ENCODE measurements around the gene OSTM1.
"Not testable (repeated sequence)": the region's sequence is repeated elsewhere in the genome, so short reads cannot be mapped to it uniquely, and the experiment has no call there.

Gene OSTM1

DNA sequence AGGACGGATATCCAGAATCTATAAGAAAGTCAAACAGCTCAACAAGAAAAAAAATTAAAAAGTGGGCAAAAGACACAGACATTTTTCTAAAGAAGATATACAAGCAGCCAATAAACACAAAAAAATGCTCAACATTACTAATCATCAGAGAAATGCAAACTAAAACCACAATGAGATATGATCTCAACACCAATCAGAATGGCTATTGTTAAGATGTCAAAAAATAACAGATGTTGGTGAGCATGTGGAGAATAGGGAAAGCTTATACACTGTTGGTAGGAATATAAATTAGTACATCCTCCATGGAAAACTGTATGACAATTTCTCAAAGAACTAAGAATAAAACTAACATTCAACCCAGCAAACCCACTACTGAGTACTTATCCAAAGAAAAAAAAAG is 23.3 kb upstream of the OSTM1 start:
- no peak for DNase-seq

DNA sequence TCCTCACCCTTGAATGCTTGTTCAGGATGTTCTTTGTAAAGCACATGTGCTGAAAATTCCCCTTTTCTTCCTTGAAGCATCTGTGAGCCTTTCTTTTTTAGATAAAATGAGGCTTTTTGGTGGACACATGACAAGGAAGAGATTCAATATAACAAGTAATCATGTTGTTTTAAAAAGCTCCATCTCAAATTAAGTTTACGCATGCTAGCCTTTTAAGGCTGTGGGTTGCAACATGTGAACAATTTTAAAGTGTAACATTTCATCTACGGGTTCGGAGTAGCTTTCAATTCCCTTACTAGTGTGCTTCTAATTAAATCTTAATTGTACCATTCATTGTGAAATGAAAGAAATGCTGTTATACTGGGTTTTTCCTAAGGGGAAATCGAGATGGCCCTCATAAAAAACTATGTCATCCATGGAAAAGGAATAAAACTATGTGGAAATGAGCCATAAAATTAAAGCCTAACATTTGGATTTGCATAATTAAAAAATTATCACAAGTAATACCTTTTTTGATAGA is 19.3 kb upstream of the OSTM1 start:
- no peak for DNase-seq

DNA sequence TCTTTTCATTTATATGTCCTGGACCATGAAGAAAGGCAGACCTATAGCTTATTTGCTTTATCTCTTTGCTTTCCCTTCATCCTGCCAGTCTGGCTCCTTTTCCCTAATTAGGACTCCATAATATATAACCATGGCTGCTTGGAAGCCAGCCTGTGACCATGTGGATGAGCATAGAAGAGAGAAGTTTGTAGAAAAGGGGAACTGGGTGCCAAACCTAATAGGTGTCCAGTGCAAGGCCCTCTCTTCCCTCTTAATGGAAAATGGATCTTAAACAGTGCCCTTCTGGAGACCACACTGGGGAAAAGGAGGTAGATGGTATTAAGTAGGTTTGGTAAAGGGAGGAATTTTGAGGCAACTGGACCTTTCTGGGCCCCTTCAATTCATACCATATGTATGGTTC is 16.7 kb upstream of the OSTM1 start:
- no peak for DNase-seq

DNA sequence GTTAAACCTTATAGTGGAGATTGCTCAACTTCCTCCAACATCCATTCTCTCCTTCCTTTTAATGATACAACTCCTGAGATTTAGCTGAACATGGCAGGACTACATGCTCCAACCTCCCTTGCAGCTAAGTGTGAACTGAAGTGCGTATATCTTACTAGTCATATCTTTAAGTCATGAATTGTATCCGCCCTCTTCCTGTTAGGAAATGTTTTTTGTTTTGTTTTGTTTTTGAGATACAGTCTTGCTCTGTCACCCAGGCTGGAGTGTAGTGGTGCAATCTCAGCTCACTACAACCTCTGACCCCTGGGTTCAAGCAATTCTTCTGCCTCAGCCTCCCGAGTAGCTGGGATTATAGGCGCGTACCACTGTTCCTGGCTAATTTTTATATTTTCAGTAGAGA is 8.8 kb upstream of the OSTM1 start:
- no peak for DNase-seq

DNA sequence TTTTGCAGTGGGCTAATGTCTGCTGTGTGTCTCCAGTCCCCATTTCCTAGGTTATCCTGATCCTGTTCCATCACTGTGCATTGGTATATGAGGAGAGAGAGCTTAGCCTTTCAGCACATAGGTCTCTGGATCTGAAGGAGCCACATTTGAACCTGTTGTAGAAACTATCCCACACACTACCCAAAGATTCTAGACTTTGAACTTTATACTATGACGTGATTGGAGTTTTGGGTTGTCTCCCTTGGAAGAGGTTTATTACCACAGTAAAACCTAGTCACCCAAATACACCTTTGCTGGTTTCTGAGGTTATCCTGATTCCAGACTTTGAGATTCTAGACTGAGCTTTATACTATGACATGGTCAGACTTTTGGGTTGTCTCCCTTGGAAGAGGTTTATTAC is 8.0 kb upstream of the OSTM1 start:
- no peak for DNase-seq

DNA sequence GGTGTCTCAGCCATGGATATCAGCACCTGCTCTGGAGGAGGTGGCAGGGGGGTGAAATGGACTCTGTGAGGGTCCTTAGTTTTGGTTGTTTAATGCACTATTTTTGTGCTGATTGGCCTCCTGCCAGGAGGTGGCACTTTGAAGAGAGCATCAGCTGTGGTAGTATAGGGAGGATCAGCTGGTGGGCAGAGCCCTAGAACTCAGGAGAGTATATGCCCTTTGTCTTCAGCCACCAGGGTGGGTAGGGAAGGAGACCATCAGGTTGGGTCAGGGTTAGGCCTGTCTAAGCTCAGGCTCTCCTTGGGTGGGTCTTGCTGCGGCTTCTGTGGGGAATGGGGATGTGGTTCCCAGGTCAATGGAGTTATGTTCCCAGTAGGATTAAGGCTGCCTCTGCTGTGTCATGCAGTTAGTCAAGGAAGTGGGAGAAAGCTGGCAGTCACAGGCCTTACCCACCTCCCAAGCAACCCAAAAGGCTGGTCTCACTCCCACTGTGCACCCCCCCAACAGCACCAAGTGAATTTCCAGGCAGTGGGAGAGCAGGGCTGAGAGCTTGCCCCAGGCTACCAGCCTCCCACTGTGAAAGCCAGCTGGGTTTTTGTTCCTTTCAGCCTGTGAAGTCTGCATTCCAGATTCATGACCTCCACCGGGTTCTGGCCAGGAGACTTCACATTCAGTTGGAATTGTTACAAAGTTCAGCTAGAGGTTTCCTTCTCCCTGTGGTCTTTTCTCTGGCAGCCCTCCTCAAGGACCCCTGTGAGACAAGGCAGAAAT is 5.7 kb upstream of the OSTM1 start:
- DNase-seq: no peak

DNA sequence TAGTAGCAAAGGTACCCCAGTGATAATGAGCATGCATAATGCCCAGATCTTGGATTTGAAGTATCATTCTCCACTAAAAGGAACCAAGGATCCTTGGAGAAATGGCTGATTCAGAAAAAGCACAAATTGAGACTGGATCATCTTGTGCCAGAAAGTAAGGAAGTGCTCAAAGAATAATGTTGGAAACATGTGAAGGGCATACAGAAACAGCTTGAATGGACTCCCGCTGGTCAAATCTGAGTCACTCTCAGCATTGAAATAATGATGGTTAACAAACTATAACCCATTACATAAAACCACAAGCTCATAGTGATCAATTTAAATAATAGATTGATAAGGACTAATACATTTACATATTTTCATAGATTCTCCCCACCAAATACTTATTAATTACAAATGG is 3.6 kb upstream of the OSTM1 start:
- no peak for DNase-seq

DNA sequence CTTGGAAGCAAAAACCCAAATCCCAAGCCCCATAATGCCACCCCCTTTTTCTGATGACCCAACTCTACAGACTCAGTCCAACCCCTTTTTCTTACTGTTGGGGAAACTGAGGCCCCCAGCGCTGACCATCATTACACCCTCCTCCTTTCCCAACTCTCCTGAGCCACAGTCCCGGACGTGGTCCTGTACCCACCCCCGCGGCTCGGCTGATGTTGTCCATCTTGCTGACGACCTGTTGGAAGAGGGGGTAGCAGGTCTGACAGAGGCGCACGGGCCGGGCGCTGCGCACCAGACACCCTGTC is 533 bp downstream of the OSTM1 start:
- DNase-seq: no peak

DNA sequence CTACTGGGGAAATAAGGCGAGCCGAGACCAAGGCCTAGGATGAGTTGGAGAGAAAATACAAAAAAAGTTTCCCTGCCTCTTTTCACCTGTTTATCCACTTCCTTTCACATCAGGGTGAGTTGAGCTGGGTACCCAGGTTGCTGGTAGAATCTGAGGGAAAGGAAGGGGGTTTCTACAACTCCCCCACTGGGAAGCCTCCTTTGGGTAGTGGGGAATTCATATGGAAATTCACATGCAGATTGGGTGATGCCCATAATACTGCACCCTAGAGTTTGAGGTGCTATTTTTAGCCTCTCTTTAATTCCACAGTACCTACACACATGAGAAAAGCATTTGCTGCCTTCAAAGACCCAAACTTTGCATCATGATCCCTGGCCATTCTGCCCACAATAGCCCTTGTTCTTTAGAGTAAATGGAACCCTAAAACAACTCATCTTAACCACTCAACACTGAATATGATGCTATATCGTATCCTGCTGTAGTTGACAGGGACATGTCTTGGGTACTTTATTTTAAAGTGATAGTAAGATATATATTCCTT is 2.7 kb downstream of the OSTM1 start:
- no peak for DNase-seq

DNA sequence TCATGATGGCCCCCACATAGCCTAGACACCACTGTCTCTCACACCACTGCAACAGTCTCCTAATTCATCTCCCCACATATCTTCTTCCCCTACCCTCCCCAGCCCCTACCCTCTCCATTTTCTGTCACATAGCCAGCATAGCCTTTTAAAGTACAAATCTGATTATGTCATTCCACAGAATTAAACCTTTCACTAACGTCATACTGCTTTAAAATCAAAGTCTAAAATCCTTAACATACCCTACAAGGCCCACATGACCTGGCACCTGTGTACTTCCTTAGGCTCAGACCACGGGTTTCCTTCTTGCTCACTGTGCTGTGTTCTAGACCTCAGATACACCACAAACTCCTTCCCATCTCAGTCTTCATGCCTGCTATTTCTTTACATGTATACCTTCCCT is 5.9 kb downstream of the OSTM1 start:
- no peak for DNase-seq

DNA sequence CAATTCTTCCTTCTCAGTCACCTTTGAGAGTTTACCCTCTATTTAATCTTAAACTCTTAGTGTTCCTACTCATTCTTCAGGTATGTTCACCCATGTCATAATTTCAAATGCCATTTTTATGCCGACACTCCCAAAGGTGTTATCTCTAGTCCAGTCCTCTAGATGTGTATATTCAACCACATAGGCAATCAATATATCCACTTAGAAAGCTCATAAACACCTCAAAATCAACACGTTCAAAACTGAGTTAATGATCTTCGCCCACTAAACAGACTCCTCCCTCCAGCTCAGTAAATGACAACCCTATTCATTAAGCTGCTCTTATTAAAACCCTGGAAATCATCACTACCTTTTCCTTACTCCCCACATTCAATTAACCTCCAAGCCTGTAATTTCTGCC is 6.4 kb downstream of the OSTM1 start:
- DNase-seq: no peak

DNA sequence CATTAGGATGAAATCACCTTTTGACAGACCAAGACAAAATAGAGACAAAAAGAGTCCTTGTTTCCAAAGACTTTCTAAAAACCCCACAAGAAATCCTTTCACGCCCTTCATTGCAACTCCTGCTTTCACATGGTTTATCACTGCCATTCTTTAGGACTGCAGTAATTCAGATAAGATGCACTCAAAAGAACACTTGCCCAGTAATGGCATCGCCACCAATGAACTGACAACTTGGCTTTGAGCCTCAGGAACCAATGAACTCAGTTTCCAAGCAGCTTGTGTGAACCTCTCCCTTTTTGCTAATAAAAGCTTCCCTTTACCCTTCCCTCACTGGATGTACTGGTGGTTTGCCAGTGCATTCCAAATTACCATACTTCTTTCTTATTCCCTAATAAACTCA is 21.8 kb downstream of the OSTM1 start:
- no peak for DNase-seq

DNA sequence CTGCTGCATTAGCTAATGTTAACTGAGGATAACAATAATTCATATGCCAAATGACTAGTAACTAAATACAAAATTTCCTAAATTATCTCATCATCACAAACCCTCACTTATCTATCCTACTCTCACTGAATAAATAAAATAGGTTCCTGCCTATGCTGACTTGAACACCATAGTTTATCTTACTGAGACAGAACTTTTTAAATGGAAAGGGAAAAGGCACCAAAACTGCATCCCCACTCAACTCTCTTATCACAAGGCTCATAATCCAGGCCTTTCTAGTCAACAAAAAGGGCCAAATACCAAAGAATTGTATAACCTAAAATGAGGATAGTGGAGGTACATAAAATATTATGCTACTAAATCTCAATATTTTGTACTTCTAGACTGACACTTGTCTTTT is 23.1 kb downstream of the OSTM1 start:
- no peak for DNase-seq

DNA sequence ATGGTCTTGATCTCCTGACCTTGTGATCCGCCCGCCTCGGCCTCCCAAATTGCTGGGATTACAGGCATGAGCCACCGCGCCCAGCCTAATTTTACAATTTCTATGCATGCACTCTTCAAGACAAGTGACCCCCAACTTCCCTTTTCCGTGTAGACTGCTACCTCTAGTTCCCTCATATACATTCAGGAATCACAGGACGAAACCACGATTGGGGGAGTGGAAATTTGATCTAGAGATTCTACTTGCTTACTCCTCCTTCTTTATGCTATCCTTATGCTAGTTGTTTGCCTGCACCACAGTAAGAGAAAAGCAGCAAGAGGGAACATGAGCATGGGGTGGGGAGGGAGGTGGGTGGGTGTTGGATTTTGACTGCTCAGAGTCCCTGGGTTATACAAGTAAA is 34.9 kb downstream of the OSTM1 start:
- DNase-seq: no peak

DNA sequence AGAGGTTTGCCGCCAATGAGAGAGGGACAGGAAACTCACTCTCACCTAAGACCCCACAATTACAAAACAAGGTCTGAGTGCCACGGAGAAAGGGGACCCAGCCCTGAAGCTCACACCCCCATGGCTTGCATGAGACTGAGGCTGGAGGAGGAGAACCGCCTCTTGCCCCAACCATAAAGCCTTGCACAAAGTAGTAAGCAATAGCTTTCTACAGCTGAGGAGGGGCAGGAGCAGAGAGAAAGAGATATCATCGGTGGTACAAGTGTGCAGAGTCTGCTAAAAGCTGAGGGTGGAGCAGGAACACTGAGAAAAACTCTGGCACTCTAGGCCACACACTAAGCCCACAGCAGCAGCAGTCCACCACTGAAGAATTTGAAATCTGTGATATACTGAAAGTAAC is 37.7 kb downstream of the OSTM1 start:
- DNase-seq: no peak

DNA sequence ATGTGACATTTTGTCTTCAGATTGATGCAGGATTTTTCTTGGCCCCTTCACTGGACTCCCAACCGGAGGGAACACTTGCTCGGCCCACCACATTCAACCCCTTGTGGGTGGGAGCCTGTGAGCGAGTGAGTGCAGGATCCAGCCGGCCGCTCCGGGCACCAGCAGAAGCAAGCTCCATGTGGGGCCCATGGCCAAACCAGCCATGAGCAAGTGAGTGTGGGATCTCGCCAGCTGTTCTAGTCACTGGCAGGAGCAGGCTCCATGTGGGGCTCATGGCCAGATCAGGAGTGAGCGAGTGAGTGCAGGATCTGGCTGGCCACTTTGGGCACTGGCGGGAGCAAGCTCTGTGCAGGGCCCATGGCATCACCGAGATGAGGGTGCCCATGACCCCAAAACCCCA is 42.6 kb downstream of the OSTM1 start:
- DNase-seq: no peak

DNA sequence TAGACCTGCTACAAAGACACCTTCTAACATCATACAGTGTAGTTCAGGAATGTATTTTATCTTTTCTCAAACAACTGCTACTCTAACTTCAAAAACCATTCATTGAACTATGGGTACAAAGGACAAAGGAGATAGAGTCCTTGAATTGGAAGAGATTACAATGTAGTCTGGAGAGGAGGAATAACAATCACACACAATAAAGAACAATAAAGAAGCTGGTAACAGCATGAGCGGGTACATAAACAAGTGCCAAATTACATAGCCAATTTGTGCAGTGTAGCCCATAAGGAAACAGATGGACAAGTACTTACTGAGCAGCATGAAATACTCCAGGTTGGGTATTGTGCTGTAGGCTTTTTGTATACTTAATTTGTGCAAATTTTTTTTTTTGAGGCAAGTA is 44.3 kb downstream of the OSTM1 start:
- DNase-seq: no peak

DNA sequence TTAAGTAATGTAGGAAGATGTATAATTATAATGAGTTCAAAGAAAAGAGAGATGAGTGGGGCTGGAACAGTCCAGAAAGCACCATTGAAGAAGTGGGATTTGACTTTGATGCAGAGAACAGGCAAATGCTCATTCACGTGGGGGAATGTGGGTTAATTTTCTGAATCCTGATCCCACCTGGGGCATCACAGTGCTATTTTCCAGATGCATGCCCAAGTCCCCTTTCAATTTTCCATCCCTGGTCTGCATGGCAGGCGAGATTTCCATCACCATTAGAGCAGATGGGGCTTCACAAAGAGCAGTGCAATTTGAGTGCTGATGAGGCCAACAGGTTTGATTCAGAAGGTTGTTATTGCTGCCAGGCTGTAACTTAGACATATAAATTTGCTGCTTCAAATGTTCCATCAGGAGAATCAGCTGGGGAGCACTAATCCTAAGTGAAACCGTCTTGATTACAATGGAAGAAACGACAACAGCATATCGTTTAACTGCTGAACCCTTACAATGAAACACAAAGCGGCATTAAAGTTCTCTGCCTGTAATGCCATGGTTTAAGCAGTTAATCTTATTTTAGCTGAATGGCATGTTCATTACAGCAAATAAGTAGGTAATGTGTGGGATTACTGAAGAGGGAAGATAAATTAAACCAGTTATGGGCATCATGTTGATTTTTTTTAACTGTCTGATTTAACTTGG is 45.2 kb downstream of the OSTM1 start:
- peak; percentile 17 for DNase-seq

DNA sequence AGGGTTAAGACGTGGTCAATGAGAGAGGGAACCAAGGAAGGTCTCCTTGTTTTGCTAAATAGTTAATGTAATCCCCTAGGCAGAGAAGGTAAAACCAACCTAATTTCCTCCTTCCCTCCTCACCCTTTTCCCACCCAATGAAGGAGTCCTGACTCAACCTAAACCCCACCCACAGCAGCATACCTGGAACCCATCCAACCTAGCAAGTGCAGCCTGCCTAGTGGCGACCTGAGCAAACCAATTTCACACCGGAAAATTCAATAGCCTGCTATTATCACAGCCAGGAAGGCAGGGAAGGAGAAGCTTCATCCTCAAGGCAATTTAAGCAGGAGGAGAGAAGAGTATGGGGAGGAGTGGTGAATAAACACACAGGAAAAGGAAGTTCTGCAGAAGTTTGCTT is 46.9 kb downstream of the OSTM1 start:
- DNase-seq: no peak

DNA sequence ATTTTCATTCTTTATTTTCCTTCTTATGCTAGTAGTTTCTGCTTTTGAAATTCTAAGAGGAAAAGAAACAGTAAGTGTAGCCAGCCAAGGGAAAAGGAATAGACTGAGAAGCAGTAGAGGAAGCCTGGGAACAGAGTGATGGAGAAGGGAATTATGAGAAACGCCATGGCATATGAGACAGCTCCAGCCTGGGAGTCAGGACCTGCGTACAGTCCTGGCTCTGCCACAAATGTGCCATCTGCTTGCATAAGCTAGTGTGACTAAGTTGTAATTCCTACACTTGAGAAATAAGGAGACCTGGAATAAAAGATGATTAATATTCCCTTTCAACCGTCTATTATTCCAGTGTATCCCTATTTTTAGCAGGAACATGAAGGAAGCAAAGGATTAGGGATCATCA is 47.5 kb downstream of the OSTM1 start:
- no peak for DNase-seq

DNA sequence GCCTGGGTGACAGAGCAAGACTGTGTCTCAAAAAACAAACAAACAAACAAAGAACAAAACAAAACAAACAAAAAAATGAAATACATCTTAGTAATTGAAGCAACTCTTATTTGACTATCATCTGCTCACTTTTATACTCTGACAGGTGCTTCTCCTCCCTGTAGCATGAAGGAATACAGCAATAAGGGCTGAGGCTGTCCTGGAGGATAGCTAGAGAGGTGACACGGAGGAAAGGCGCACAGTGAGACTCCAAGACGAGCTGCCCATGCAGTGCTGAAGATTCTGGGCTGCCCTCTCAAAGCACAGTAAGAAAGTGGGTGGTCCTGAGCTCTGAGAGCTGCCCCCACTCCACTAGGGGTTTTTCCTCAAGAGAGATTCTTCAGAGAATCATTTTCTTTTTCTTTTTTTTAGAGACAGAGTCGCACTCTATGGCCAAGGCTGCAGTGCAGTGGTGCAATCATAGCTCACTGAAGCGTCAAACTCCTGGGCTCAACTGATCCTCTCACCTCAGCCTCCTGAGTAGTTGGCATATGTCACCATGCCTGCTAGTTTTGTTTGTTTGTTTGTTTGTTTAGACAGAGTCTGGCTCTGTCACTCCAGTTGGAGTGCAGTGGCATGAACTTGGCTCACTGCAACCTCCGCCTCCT is 50.0 kb downstream of the OSTM1 start:
- DNase-seq: no peak

DNA sequence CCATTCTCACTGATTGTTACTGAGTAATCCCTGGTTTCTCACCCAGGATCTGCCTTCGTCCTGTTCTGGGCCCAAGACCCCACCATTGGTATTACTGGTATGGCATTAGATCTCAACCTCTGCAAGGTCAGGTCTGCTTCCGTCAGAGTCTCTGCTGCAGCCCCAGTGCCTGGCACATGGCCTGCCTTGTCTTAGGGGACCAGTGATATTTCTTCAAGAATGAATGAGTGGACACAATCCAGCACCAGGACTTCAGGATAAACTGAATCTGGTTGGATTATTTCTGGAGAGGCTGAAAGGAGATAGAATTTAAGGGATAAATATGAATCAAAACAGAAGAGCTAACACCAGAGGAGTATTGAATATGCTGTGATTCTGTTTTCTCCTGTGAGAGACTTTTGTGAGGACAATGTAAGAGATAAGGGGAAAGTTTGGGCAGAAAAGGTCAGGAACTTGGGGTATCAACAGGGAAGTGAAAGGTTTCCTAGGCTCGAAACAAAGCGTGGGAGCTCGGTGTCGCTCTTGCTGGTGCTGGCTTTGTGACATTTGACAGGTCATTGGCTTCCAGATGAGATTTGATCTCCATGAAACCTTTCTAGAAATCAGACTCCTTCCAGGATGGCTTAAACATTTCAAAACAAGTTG is 53.9 kb downstream of the OSTM1 start:
- no peak for DNase-seq

DNA sequence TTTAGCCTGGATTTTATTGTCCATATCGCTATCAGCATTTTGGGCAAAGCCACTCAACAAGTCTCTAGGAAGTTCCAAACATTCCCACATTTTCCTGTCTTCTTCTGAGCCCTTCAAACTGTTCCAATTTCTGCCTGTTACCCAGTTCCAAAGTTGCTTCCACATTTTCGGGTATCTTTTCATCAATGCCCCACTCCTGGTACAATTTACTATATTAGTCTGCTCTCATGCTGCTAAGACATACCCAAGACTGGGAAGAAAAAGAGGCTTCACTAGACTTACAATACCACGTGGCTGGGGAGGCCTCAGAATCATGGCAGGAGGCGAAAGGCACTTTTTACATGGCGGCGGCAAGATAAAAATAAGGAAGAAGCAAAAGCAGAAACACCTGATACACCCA is 58.3 kb downstream of the OSTM1 start:
- DNase-seq: not testable (repeated sequence)

All from NCI-H1092 (cell line).